NCI-H1105 (cell line): ENCODE measurements around the gene CNTN4.
A peak's percentile ranks its signal among the peaks of the same experiment; 100 is the strongest.

Experiments used
- DNase-seq: peaks from one replicate; lab custom pipeline; 2025; lab: John Stamatoyannopoulos, UW

Gene CNTN4

DNA sequence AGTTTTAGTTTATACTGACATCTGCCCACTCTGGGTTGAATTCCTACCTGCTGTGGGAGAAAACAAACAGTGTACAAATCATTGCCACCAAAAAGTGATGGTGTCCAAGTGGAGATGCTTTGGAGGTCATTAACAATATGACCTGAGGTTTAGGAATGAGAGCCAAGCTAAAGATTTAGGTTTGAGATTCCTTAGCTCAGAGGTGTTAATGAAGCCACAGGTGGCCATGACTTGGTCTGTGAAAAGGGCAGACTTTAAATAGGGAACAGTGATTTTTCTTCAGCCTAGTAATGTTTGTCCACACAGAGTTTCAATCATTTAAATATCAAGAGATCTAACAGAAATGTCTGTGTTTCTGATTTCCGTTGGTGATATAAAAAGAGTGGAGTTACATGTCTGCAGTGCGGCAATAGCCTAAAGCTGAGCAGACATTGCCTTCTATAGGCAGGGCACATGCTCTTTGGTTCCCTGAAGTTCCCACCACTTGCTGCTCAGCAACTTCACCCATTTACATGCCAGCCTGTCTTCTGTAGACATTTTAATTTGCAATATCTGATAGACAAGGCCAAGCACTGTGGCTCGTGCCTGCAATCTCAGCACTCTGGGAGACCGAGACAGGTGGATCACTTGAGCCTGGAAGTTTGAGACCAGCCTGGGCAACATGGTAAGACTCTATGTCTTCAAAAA, 588.3 kb downstream of the CNTN4 start:
- DNase-seq: no peak

DNA sequence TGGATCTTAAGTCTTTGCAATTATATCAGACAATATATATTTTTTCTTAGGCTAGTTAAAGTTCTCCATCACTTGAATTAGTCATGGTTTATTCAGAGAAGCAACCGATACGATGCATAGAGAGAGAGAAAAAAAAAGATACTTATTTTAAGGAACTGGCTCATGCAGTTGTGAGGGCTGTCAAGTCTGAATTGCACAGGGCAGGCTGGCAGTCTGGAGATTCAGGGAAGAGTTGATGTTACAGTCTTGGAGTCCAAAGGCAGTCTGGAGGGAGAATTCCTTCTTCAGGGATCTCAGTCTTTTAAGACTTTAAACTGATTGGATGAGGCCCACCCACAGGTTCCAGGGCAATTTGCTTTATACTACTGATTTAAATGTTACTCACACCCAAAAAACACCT, 598.9 kb downstream of the CNTN4 start:
- DNase-seq: no peak

DNA sequence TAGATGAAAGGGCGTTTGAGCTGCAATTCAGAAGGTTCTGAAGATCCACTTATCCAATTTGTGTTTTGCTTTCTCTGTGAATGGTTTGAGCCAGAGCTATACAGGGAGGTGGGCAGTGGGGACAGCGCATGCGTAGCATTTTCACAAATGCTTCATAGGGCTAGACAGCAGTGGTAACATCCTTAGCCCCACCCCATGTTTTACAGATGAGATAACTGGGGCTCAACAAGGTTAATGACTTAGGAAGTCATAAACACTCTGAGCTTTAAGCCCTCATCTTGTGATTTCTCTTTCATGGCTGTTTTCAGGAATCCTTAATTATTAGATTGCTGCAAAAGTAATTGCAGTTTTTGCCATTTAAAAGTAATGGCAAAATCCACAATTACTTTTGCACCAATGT, 602.8 kb downstream of the CNTN4 start:
- DNase-seq: no peak

DNA sequence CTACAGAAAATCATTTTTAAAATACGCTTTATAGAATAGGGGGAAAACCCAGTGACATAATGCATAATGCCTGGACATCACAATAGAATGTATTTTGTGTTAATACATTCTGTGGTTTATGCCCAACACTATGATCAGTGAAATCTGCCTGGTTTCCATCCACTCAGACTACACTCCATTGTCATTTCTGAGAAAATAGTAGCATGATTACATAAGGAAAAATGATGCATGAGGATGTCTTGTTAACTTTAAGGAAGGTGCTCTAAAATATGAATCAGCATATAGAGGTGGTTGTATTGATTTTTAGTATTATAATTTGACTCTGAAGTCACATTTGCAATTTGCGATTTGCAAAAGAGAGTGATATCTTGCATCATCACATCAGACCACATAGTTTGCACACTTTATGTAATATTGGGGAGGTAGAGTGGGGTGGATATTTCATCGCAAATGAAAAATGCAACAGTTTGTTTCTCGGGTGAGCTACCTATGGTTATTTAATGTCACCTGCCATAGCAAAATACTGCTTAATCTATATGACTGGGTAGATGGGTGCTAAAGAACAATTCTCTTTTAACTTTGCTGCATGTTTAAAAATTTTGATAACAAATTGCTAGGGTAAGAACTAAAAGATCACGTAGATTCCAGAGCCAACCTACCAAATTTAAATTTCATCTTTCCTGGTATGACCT, 607.6 kb downstream of the CNTN4 start:
- DNase-seq: no peak

DNA sequence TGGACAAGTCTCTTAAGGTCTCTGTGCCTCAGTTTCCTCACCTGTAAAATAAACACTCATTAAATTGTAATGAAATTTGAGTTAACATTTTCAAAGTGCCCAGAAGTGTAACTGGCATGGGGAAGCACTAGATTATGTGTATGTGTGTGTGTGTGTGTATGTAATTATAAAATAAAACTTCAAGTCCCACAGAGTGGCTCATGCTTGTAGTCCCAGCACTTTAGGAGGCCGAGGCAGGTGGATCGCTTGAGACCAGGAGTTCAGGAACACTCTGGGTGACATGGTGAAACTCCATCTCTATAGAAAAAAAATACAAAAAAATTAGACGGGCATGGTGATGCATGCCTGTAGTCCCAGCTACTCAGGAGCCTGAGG, 608.2 kb downstream of the CNTN4 start:
- no peak for DNase-seq

DNA sequence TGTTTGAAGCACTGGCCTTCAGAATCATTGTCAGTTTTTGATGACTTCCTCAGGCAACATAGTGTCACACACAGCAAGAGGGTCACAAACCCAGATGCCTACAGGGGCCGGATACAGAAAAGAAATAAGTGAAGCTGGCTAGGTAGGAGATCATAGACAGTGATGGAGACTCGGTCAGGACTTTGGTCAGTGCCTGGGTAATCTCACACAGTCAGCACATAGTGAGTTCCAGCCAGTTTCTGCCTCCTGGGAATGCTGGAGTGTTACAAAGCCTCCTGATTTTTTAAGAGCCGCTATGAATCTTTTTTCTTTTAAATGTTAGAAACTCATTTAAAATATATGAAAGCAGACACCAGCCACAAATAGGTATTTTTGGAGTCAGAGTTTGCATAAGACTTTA, 612.4 kb downstream of the CNTN4 start:
- DNase-seq: no peak

DNA sequence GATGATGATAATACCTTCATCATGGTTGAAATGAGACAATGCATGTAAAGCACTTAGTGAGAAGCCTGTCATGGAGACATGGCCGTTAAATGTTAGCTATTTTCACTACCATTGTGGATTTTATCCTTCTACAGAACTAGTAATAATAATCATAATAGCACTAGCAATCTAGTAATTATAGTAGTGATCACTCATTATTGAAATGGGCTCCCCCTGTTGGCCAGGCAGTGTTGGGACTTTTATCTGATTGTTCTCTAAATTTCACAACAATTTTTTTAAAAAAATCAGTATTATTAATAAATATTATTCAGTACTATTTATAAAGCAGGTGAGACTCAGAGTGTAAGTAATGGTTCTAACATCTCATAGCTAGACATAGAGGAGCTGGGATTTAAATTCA, 615.3 kb downstream of the CNTN4 start:
- DNase-seq: no peak

DNA sequence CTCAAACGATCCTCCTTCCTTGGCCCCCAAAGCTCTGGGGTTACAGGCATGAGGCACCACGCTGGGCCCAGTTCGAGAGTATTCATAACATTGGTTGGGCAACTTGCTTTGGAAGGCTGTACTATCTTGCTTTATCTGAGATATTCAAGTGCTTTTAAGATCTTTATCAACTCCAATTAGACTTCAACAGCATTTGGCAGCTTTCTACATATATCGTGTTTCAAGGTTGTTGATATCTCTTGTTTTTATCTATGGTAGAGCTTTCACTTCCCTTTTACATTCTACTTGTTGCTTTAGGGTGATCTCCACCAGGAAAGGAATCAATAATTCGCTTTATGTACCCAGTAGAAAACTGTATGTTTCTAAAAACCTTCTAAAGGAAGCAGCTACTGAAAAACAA, 616.2 kb downstream of the CNTN4 start:
- peak; percentile 43 for DNase-seq

DNA sequence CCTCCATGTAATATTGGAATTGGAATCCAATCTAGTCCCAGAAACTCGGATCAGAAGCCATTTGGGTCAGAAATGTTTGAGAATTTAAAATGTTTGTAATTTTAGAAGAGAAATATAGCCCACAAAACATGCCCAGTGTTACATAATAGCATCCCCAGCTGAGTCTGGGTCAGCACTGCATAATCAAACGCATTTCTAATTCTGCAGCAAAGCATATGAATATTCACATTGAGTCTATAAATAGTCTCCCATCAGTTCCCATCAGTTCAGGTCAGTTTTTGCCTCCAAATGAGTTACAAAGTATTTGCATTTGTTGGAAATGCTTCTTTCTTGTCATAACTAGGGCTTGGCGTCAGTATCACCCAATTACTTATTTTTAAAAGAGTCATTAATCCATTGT, 628.4 kb downstream of the CNTN4 start:
- DNase-seq: no peak

DNA sequence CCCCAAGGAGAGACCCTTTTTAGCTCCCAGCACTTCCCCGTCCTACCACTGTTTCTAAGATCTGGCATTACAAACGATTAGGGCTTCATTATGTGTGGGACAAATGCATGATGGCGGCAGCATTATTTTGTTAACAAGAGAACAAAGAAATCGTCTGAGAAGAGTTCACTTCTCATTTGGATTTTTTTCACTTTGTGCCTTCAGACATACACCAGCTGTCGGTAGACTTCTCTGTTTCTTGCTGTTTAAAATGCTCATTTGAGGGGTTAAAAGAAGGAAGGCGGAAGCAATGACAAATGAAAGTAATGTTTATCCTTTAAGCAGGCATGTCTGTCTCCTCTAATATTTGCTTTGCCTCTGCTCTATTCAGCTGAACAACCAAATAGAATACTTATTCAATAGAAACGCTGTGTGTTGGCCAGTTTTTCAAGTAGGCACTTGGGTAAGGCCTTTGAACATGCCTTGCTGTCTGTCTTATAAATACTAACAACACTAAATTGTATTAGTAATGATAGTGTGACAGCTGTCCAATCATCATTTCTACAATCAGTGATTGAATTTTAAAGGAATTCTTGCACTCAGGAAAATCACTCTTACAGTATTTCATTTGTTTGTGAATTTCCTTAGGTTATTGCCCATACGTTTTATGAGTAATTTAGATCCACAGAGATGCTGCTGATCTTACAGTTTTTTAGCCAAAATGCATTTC, 629.1 kb downstream of the CNTN4 start:
- peak; percentile 27 for DNase-seq

DNA sequence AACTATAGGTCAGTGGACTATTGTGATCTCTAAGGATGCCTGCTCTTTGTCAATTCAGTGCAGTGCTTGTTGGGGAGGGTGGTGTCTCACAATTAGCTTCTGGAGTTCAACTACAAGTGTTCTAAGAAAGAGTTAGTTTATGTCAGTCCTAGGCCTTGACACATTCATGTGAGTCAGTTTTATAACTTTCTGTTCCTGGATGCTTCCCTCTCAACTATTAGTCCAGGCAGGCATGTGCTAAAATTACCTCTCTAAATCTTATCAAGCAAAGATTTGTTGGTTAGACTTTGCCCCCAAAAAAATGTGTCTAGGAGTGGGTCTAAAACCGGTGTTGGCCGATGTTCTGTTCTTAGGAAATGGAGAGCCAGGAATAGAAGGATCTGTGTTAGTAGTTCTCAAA, 633.2 kb downstream of the CNTN4 start:
- no peak for DNase-seq

DNA sequence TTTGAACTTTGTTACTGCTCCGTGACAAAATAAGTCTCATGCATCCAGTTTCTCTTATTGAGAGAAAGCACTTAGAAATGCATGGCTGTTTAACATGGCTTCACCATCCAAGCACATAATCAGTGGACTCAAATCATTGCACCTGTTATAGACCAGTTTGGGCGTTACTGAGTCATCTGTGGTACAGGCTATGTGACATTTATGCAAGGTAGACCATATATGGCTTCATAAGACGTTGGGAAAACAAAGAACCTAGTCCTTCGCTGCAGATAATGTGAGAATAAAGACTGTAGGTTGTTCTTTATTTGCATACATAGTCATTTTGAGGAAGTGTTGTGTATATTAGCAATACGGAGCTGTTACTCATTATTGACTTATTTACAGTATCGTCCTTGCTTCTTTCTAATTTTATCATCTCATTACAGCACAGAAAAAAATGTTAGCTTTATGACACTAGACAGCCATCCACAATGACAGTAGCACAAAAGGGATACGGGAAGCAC, 636.8 kb downstream of the CNTN4 start:
- no peak for DNase-seq

DNA sequence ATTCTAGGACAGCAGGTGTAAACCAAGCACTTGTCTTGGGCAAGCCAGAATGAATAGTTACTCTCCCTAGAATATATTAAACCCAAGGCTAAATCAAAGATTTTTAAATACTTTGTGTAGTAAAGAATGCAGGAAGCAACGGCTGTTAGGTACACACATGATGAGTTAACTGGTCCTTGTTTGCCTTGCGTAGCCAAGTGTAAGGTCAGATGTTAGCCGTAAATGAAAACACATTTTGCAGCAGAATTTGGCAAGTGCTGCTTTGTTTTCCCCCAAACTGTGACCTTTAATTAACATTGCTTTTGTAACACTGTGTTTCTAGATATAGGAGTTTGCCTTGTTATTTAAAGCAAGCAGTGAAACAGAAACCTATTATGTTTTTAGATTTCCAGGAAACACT, 642.9 kb downstream of the CNTN4 start:
- DNase-seq: no peak

DNA sequence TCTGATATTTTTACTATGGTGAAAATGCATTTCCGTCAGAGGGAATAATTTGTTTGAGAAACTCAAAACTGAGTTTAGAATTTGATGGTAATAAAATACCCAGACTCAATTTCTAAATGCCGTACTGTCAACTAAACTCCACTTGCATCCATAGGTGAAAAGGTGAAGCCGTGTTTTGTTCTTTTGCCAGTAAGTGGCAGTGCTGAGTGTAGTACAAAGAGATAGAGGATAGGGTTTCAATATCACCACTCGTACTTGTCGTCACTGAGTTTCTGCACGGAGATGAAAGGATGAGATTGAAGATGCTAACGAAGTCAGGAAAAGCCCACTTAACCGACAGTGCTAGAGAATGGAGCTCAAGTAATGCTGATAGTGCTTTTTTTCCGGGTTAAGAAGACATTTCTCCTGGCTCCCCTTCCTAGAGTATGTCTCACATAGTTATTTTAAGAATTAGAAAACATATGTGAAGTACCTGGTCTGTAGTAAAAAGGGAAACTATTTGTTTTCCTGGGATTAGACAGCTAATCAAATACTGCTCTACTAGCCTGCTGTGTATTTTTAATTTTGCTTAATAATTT, 666.4 kb downstream of the CNTN4 start:
- peak; percentile 5 for DNase-seq

DNA sequence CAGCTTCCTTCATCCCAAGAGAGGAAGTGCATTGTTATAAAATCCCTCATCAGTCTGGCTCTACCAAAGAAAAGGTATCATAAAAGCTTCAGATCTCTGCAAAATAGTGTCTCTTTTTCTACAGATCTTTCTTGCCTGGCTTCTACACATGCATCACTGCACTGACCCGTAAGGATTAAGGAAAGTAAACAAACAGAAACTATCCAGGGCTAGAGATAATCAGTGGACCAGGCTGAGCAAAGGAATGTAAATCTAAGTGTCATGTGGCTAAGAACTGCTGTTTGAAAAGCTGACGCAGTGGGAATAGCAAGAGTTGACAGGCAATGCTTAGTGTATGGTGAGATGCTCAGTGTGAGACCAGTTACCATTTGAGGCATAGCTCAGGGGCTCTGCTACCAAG, 671.8 kb downstream of the CNTN4 start:
- DNase-seq: no peak

DNA sequence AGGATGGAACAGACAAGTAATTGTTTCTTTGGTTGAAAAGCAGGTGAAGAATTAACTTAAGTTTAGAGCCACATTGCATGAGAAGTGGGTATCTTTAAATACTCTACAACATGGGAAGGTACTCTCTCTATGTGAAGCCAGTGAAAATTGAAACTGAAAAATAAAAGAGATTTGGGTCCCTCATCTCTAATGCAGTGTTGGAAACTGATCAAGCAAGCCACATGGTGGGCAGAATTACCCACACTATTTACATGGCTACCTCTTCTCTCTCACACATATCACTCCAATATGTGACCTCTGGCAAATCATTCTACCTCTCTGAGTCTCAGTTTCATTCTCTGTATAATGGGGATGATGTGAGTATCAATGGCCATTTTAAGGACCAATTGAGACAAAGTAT, 672.5 kb downstream of the CNTN4 start:
- no peak for DNase-seq

DNA sequence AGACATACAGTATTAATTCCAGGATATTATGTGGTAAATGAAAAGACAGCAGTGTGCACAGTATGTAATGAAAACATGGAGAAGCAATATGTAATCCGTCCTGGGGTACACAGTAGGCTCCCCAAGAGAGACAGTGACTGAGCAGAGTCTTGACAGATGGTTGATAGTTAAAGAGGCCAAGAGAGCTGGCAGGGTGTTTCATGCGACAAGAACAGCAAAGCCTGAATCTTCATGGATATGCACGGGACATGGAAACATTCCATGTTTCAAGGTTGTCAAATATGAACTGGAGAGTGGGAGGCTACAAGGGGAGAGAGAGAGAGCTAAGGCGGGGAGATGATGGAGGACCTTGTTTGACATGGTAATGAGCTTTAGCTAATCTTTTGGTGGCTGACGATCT, 673.1 kb downstream of the CNTN4 start:
- no peak for DNase-seq

DNA sequence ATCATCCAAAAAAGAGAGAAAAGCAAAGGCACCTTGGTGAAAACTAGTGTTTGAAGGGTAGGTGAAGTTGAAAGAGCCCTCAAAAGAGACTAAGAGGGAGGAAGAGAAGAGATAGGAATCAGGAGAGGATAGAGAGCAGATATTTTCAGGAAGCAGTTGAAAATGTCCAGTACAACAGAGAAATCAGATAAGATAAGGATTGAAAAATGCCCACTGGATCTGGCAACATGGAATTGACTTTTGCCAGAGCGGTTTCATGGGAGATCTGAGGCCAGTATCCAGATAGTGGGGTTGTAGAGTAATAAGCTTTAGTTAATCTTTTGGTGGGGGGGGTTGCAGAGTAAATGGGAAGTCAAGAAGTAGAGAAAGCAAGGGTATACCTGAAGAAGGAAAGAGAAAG, 674.1 kb downstream of the CNTN4 start:
- no peak for DNase-seq

DNA sequence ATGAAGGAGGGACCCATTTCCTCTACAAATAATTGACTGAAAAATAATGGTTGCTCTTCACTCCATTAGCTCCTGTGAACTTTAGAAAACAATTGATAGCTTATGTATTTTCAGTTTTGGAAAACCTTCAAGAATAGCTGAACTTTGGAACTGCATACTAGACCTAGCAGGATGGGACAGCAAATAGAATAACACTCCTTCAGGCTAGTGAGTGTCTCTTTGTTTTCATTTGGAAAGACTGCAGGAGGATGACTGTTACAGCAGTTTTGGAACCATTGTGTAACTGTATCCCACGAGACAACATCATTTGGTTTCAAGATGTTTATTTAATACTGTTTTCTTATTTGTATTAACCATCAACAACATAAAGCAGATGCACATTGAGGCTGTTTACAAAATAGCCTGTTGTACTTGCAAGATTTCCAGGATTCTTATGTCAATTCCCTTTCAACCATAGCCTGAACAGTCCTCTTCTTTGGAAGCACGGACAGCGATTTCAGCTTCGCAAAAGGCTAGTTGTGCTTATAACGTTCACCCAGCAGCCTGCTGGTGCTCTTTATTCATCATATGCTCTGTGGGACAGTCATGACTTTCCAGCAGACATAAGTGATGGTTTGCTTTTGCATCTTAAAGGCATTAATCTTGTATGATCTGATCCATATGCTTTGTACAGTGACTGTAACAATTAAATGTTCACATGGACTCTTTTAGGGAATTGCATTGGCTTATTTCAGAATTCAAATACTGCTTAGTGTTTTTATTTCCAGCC, 676.0 kb downstream of the CNTN4 start:
- no peak for DNase-seq

DNA sequence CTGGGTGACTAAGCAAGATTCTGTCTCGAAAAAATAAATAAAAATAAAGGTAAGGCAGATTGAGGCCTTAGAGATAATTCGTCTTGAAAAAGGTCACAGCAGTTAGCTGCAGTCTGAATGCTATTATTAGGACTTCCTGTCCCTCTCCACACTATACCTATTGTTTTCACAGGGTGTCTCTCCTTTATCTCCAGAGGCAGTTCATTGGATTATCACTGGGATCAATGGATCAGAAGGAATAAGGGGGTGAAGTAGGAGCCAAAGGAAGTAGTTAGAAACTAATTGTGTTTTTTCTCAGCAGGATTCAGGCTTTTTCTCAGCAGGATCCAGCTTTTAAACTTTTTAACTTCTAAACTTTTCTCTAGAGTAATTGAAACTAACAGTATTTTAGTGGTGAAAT, 684.6 kb downstream of the CNTN4 start:
- DNase-seq: no peak

DNA sequence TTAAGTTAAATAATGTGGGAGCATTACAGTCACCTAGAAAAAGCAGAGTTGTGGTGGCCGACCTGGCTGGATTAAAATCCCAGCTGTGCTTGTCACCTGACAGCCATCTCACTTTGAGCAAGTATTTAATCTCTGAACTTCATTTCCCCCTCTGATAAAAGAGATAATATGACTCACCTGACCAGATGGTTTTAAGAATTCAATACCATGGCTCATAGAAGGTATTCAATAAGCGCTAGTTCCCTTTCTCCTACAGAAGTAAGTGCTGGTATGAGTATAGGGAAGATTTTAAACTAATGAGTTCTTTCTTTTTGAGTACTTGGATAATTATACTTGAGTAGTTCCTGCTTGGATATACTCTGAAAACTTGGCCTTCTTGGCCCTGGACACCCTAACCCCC, 686.0 kb downstream of the CNTN4 start:
- DNase-seq: no peak

DNA sequence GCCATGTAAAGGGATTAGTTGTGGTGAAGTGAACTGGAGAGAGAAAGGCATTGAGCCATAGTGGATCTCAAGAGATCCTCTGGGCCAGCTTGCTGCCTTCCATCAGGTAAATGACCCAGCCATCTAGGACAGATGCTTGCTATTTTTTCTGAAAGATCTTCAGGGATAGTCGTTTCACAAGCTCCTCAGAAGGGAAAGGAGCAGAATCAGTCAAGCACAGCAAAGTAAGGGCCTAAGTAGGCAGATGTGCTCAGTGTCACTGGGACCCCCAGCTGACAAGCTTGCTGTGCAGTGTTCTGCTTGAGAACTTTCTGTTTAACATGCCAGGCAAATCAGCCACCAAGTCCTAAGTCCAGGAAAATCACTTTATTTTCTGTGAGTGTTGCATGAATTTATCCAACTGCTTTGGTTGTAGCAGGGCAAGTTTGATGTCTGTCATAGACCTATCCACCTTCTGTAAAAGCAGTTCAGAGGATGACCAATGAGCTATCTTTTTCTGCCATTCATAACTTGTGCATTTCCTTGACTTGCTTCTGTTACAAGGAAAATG, 691.7 kb downstream of the CNTN4 start:
- DNase-seq: no peak
